HEK293 (cell line): Measurements from ENCODE around the gene CACNA2D3.

Experiments used
- CTCF ChIA-PET: fragments of 350-600 bp; formaldehyde crosslinking; extraction: SDS; loops from one replicate; lab custom pipeline; 2021; ENCODE audit warnings: antibody characterized with exemption; lab: Yijun Ruan, JAX
- POLR2A ChIA-PET: fragments of 300-600 bp; formaldehyde crosslinking; extraction: SDS; loops from one replicate; lab custom pipeline; 2020; ENCODE audit warnings: antibody characterized with exemption, inconsistent platforms; lab: Yijun Ruan, JAX
- H3K27ac ChIP-seq: fragments of 200-500 bp; sonication (Bioruptor generic); 2 replicates; pipeline ENCODE4 v1.5.1; 2014; ENCODE audit warnings: low read depth, low read length, control low read depth, inconsistent platforms; ENCODE audit errors: extremely low read depth
- H3K36me3 ChIP-seq, 2 experiments: fragments of 200-500 bp in 1 of 2; sonication (Bioruptor generic) in 1 of 2; 1 replicate in 1 of 2; 2 replicates in 1 of 2; pipeline ENCODE4 v1.5.1; 2014 to 2017; ENCODE audit warnings: inconsistent platforms in 2 of 2, low read length in 2 of 2; ENCODE audit not compliant: control insufficient read depth in 2 of 2, insufficient read depth in 1 of 2
- H3K4me1 ChIP-seq: fragments of 200-500 bp; sonication (Bioruptor generic); 2 replicates; pipeline ENCODE4 v1.5.1; 2014; ENCODE audit warnings: mild to moderate bottlenecking, low read length, inconsistent platforms; ENCODE audit not compliant: control insufficient read depth, insufficient read depth
- H3K4me3 ChIP-seq: 2 replicates; pipeline ENCODE4 v1.5.1; 2011; ENCODE audit warnings: low read depth, mild to moderate bottlenecking, control low read depth, low read length, moderate library complexity
- H3K9me3 ChIP-seq: fragments of 200-500 bp; sonication (Bioruptor generic); 2 replicates; pipeline ENCODE4 v1.5.1; 2014; ENCODE audit warnings: low read depth, low read length, inconsistent platforms; ENCODE audit not compliant: control insufficient read depth, insufficient read depth
- CTCF ChIP-seq: fragments of 450-650 bp; formaldehyde crosslinking; IDR thresholded peaks from 2 replicates; pipeline ENCODE4 v1.5.1; 2016; ENCODE audit warnings: missing biosample characterization, missing genetic modification characterization
- FEZF1 ChIP-seq: fragments of 450-650 bp; formaldehyde crosslinking; IDR thresholded peaks from 2 replicates; pipeline ENCODE4 v1.5.1; 2016; ENCODE audit warnings: missing biosample characterization, missing genetic modification characterization
- GLIS1 ChIP-seq: fragments of 450-650 bp; formaldehyde crosslinking; IDR thresholded peaks from 2 replicates; pipeline ENCODE4 v1.5.1; 2016; ENCODE audit warnings: missing biosample characterization, missing genetic modification characterization
- KLF9 ChIP-seq: fragments of 450-650 bp; formaldehyde crosslinking; IDR thresholded peaks from 2 replicates; pipeline ENCODE4 v1.5.1; 2016; ENCODE audit warnings: missing biosample characterization, missing genetic modification characterization, low read depth
- OSR2 ChIP-seq: fragments of 450-650 bp; formaldehyde crosslinking; IDR thresholded peaks from 2 replicates; pipeline ENCODE4 v1.5.1; 2016; ENCODE audit warnings: missing biosample characterization, missing genetic modification characterization
- SP7 ChIP-seq: fragments of 450-650 bp; formaldehyde crosslinking; IDR thresholded peaks from 2 replicates; pipeline ENCODE4 v1.5.1; 2016; ENCODE audit warnings: missing biosample characterization, missing genetic modification characterization
- TSHZ1 ChIP-seq: fragments of 450-650 bp; formaldehyde crosslinking; IDR thresholded peaks from 2 replicates; pipeline ENCODE4 v1.5.1; 2016; ENCODE audit warnings: missing biosample characterization, missing genetic modification characterization, borderline replicate concordance
- ZBTB20 ChIP-seq: fragments of 450-650 bp; formaldehyde crosslinking; IDR thresholded peaks from 2 replicates; pipeline ENCODE4 v1.5.1; 2016; ENCODE audit warnings: missing biosample characterization, missing genetic modification characterization
- ZBTB49 ChIP-seq: fragments of 450-650 bp; formaldehyde crosslinking; IDR thresholded peaks from 2 replicates; pipeline ENCODE4 v1.5.1; 2016; ENCODE audit warnings: missing biosample characterization, missing genetic modification characterization, low read depth
- ZBTB8A ChIP-seq: fragments of 450-650 bp; formaldehyde crosslinking; IDR thresholded peaks from 2 replicates; pipeline ENCODE4 v1.5.1; 2016; ENCODE audit warnings: missing biosample characterization, missing genetic modification characterization
- ZFHX2 ChIP-seq: fragments of 450-650 bp; formaldehyde crosslinking; conservative IDR thresholded peaks from 2 replicates; pipeline ENCODE4 v1.5.1; 2016; ENCODE audit warnings: missing biosample characterization, missing genetic modification characterization
- ZNF146 ChIP-seq: fragments of 450-650 bp; formaldehyde crosslinking; IDR thresholded peaks from 2 replicates; pipeline ENCODE4 v1.5.1; 2016; ENCODE audit warnings: missing biosample characterization, missing genetic modification characterization
- ZNF223 ChIP-seq: fragments of 450-650 bp; formaldehyde crosslinking; IDR thresholded peaks from 2 replicates; pipeline ENCODE4 v1.5.1; 2016; ENCODE audit warnings: missing biosample characterization, missing genetic modification characterization
- ZNF248 ChIP-seq: fragments of 450-650 bp; formaldehyde crosslinking; IDR thresholded peaks from 2 replicates; pipeline ENCODE4 v1.5.1; 2017; ENCODE audit warnings: missing biosample characterization, missing genetic modification characterization
- ZNF488 ChIP-seq: fragments of 450-650 bp; formaldehyde crosslinking; IDR thresholded peaks from 2 replicates; pipeline ENCODE4 v1.5.1; 2016; ENCODE audit warnings: missing biosample characterization, missing genetic modification characterization
- ZNF561 ChIP-seq: fragments of 450-650 bp; IDR thresholded peaks from 2 replicates; pipeline ENCODE4 v1.5.1; 2018; ENCODE audit warnings: missing biosample characterization, missing genetic modification characterization, borderline replicate concordance
- ZNF626 ChIP-seq: fragments of 450-650 bp; sonication (Bioruptor Pico); formaldehyde crosslinking; IDR thresholded peaks from 2 replicates; pipeline ENCODE4 v1.5.1; 2018; ENCODE audit warnings: missing biosample characterization, missing genetic modification characterization, inconsistent platforms
- ZNF654 ChIP-seq: fragments of 450-650 bp; formaldehyde crosslinking; IDR thresholded peaks from 2 replicates; pipeline ENCODE4 v1.5.1; 2016; ENCODE audit warnings: low read depth, missing biosample characterization, missing genetic modification characterization
- ZNF660 ChIP-seq: fragments of 450-650 bp; IDR thresholded peaks from 2 replicates; pipeline ENCODE4 v1.5.1; 2018; ENCODE audit warnings: missing biosample characterization, mild to moderate bottlenecking, missing genetic modification characterization
- ZNF701 ChIP-seq: fragments of 450-650 bp; formaldehyde crosslinking; IDR thresholded peaks from 2 replicates; pipeline ENCODE4 v1.5.1; 2016; ENCODE audit warnings: missing biosample characterization, missing genetic modification characterization
- ZNF747 ChIP-seq: fragments of 450-650 bp; formaldehyde crosslinking; IDR thresholded peaks from 2 replicates; pipeline ENCODE4 v1.5.1; 2016; ENCODE audit warnings: missing biosample characterization, missing genetic modification characterization
- ZNF776 ChIP-seq: fragments of 450-650 bp; formaldehyde crosslinking; IDR thresholded peaks from 2 replicates; pipeline ENCODE4 v1.5.0; 2017; ENCODE audit warnings: missing biosample characterization, missing genetic modification characterization, borderline replicate concordance
- ZSCAN4 ChIP-seq: fragments of 450-650 bp; formaldehyde crosslinking; IDR thresholded peaks from 2 replicates; pipeline ENCODE4 v1.5.1; 2017; ENCODE audit warnings: missing biosample characterization, missing genetic modification characterization

Gene CACNA2D3

GRCh38 chr3:54427501-54427900, 305.1 kb downstream of the CACNA2D3 start (continued):
- TF ChIP-seq ZBTB49 (tag by site-specific recombination): no peak
- no peak for TF ChIP-seq ZNF776 (tag by site-specific recombination)
- no peak for TF ChIP-seq ZNF660
- no peak for TF ChIP-seq ZNF701 (tag by site-specific recombination)
- TF ChIP-seq ZFHX2 (tag by site-specific recombination): no peak

- H3K4me1 ChIP-seq: no peaks in the 10 kb centered on the region
- CTCF ChIA-PET: interaction anchor here (0.7 to 1.5 kb wide), 5 partner anchors 10 to 490 kb away, joined by 3 to 6 read pairs (median 4); no protein-coding TSS in a partner anchor
- no peaks in the 10 kb centered on the region for H3K9me3 ChIP-seq
- POLR2A ChIA-PET: no interaction called here
- no peak overlapping the region for H3K27ac ChIP-seq
- TF ChIP-seq ZNF146 (tag by site-specific recombination) (no peak), ZSCAN4 (no peak), ZBTB8A (tag by site-specific recombination) (no peak), GLIS1 (tag by site-specific recombination) (0 out of 2 replicates have a peak, but pooled peaks have one; percentile 19), OSR2 (tag by site-specific recombination) (0 out of 2 replicates have a peak, but pooled peaks have one; percentile 16), FEZF1 (peak; percentile 67), CTCF (tag by site-specific recombination) (peak; percentile 43; the same call in 1 of the 2 replicates), ZNF654 (peak; percentile 83), ZBTB20 (peak; percentile 47; the same call in 1 of the 2 replicates), ZNF626 (tag by site-specific recombination) (no peak), SP7 (tag by site-specific recombination) (peak; percentile 84), KLF9 (no peak)
- H3K4me3 ChIP-seq: no peak overlapping the region
- H3K36me3 ChIP-seq: no peaks in the 10 kb centered on the region
Measured at GRCh38 chr3:54427941-54428871, 305.9 kb downstream of the CACNA2D3 start.

GRCh38 chr3:54432975-54433374, 310.6 kb downstream of the CACNA2D3 start:
- Histone ChIP-seq H3K36me3 (no peaks in the 10 kb centered on the region), H3K4me3 (no peak overlapping the region), H3K27ac (no peak overlapping the region), H3K4me1 (no peaks in the 10 kb centered on the region), H3K9me3 (no peaks in the 10 kb centered on the region)
- POLR2A ChIA-PET: no interaction called here
- CTCF ChIA-PET: interaction anchor here (0.7 to 2.7 kb wide), 2 partner anchors 162 to 494 kb away, joined by 3 to 12 read pairs; no protein-coding TSS in a partner anchor
- TF ChIP-seq ZNF488 (no peak), ZNF223 (tag by site-specific recombination) (no peak), ZNF561 (no peak), TSHZ1 (tag by site-specific recombination) (no peak), ZNF747 (tag by site-specific recombination) (no peak), ZNF248 (tag by site-specific recombination) (no peak)
